SK-N-SH treated with all-trans-retinoic acid at 6 μM for 48 hours (cell line): ENCODE results near the gene SCAF1.
"Not testable (repeated sequence)": the region's sequence is repeated elsewhere in the genome, so short reads cannot be mapped to it uniquely, and the experiment has no call there.

Source experiments
- ATAC-seq: fragments of 200-7000 bp; cut with Tn5 transposase; 3 replicates; pipeline ENCODE4 v1.9.1; 2020; ENCODE audit warnings: mild to moderate bottlenecking, moderate library complexity
- ARNTL ChIP-seq: fragments of 450-650 bp; formaldehyde crosslinking; IDR thresholded peaks from 2 replicates; pipeline ENCODE4 v1.5.0; 2020; ENCODE audit warnings: low read depth, mild to moderate bottlenecking, moderate library complexity, borderline replicate concordance
- BACH2 ChIP-seq: fragments of 250-450 bp; sonication (Bioruptor Pico); IDR thresholded peaks from 2 replicates; pipeline ENCODE4 v1.9.0; 2021; ENCODE audit warnings: mild to moderate bottlenecking, borderline replicate concordance
- CREB5 ChIP-seq: fragments of 250-450 bp; sonication (Bioruptor Pico); IDR thresholded peaks from 2 replicates; pipeline ENCODE4 v1.5.1; 2020; ENCODE audit warnings: low read depth, mild to moderate bottlenecking, moderate library complexity
- CSDC2 ChIP-seq: fragments of 250-450 bp; sonication (Bioruptor Pico); IDR thresholded peaks from 2 replicates; pipeline ENCODE4 v1.5.0; 2020; ENCODE audit warnings: mild to moderate bottlenecking, moderate library complexity
- CSRNP3 ChIP-seq: fragments of 250-450 bp; sonication (Bioruptor Pico); IDR thresholded peaks from 2 replicates; pipeline ENCODE4 v1.5.1; 2021; ENCODE audit warnings: mild to moderate bottlenecking, moderate library complexity
- GLIS3 ChIP-seq: fragments of 250-450 bp; sonication (Bioruptor Pico); IDR thresholded peaks from 2 replicates; pipeline ENCODE4 v1.5.0; 2020; ENCODE audit warnings: mild to moderate bottlenecking, moderate library complexity
- ISL1 ChIP-seq: fragments of 250-450 bp; sonication (Bioruptor Pico); IDR thresholded peaks from 2 replicates; pipeline ENCODE4 v2.1.2; 2022; ENCODE audit warnings: mild to moderate bottlenecking, moderate library complexity
- OSR1 ChIP-seq: fragments of 250-450 bp; sonication (Bioruptor Pico); IDR thresholded peaks from 2 replicates; pipeline ENCODE4 v1.8.0; 2022; ENCODE audit warnings: moderate library complexity, mild to moderate bottlenecking, inconsistent platforms
- PATZ1 ChIP-seq: fragments of 250-450 bp; sonication (Bioruptor Pico); IDR thresholded peaks from 2 replicates; pipeline ENCODE4 v1.8.0; 2020; ENCODE audit warnings: mild to moderate bottlenecking, moderate library complexity, borderline replicate concordance
- POU6F1 ChIP-seq: fragments of 250-450 bp; sonication (Bioruptor Pico); IDR thresholded peaks from 2 replicates; pipeline ENCODE4 v1.8.0; 2021; ENCODE audit warnings: low read depth, mild to moderate bottlenecking, moderate library complexity, borderline replicate concordance
- PPARA ChIP-seq: fragments of 250-450 bp; sonication (Bioruptor Pico); IDR thresholded peaks from 2 replicates; pipeline ENCODE4 v1.5.0; 2020; ENCODE audit warnings: mild to moderate bottlenecking, borderline replicate concordance
- RARB ChIP-seq: fragments of 250-450 bp; sonication (Bioruptor Pico); IDR thresholded peaks from 2 replicates; pipeline ENCODE4 v1.8.0; 2021; ENCODE audit warnings: mild to moderate bottlenecking, moderate library complexity
- SNAI2 ChIP-seq: fragments of 250-450 bp; sonication (Bioruptor Pico); IDR thresholded peaks from 2 replicates; pipeline ENCODE4 v1.5.0; 2020; ENCODE audit warnings: mild to moderate bottlenecking, moderate library complexity
- TCF4 ChIP-seq: fragments of 250-450 bp; sonication (Bioruptor Pico); IDR thresholded peaks from 2 replicates; pipeline ENCODE4 v1.8.0; 2021; ENCODE audit warnings: mild to moderate bottlenecking, moderate library complexity, borderline replicate concordance
- TSHZ2 ChIP-seq: fragments of 250-450 bp; sonication (Bioruptor Pico); IDR thresholded peaks from 2 replicates; pipeline ENCODE4 v1.5.0; 2020; ENCODE audit warnings: mild to moderate bottlenecking, moderate library complexity
- ZC3H10 ChIP-seq: fragments of 250-450 bp; sonication (Bioruptor Pico); IDR thresholded peaks from 2 replicates; pipeline ENCODE4 v1.5.1; 2021; ENCODE audit warnings: mild to moderate bottlenecking, moderate library complexity
- ZFP3 ChIP-seq: fragments of 250-450 bp; sonication (Bioruptor Pico); IDR thresholded peaks from 2 replicates; pipeline ENCODE4 v1.5.0; 2020; ENCODE audit warnings: mild to moderate bottlenecking, moderate library complexity
- ZFP30 ChIP-seq: fragments of 450-650 bp; formaldehyde crosslinking; IDR thresholded peaks from 2 replicates; pipeline ENCODE4 v1.5.0; 2022; ENCODE audit warnings: mild to moderate bottlenecking, moderate library complexity
- ZNF8 ChIP-seq: fragments of 450-650 bp; formaldehyde crosslinking; IDR thresholded peaks from 2 replicates; pipeline ENCODE4 v1.5.0; 2020; ENCODE audit warnings: mild to moderate bottlenecking, moderate library complexity

Gene SCAF1

GRCh38 chr19:49617860-49618259 lies 24.1 kb upstream of the SCAF1 start:
- ATAC-seq, result not testable (repeated sequence)

GRCh38 chr19:49624967-49625910 lies 16.8 kb upstream of the SCAF1 start:
- no peak for ATAC-seq

GRCh38 chr19:49626226-49626625 lies 15.8 kb upstream of the SCAF1 start:
- TF ChIP-seq ZNF8 (CRISPR knock-in tag) (no peak), ZFP30 (CRISPR knock-in tag) (no peak), RARB (CRISPR knock-in tag) (no peak), TCF4 (CRISPR knock-in tag) (no peak)
- ATAC-seq, result no peak

More at GRCh38 chr19:49624967-49625910, 16.8 kb upstream of the SCAF1 start:
- TF ChIP-seq ZC3H10 (CRISPR knock-in tag) (no peak), ZNF8 (CRISPR knock-in tag) (no peak), PPARA (no peak), RARB (CRISPR knock-in tag) (no peak), BACH2 (no peak), TCF4 (CRISPR knock-in tag) (no peak), POU6F1 (CRISPR knock-in tag) (no peak), PATZ1 (CRISPR knock-in tag) (no peak), GLIS3 (CRISPR knock-in tag) (no peak), ARNTL (CRISPR knock-in tag) (no peak), CREB5 (no peak), SNAI2 (CRISPR knock-in tag) (no peak)

- no peak for TF ChIP-seq OSR1
- no peak for TF ChIP-seq SNAI2 (CRISPR knock-in tag)
- TF ChIP-seq GLIS3 (CRISPR knock-in tag), result no peak
- no peak for TF ChIP-seq ZFP3
- TF ChIP-seq ISL1 (CRISPR knock-in tag), result no peak
- TF ChIP-seq POU6F1 (CRISPR knock-in tag), result no peak
- no peak for TF ChIP-seq PATZ1 (CRISPR knock-in tag)
- TF ChIP-seq CSRNP3, result no peak
- TF ChIP-seq BACH2, result no peak
- TF ChIP-seq CSDC2 (CRISPR knock-in tag), result no peak
- no peak for TF ChIP-seq TSHZ2 (CRISPR knock-in tag)
- no peak for ATAC-seq
Measured at GRCh38 chr19:49629659-49630058, 12.3 kb upstream of the SCAF1 start.
